ENCODE measurements around the gene SMPD3. TPM values are rescaled to one million over a fixed set of nuclear protein-coding genes. Genes with fewer than 3 reads are reported as not detected.

Gene SMPD3
- total and polyA plus RNA-seq, 2 of the 8 experiments (the other 6 are each of a cell fraction or from before 2014, with no cell fraction given), result 0.39 to 1.3 TPM

GRCh38 chr16:68446681-68447652, 1.3 kb downstream of the SMPD3 start:
- Histone ChIP-seq H2BK12ac (ENCODE audit: low read depth, low read length) (no peak overlapping the region; the same call in 1 of the 2 replicates), H3K36me3 (ENCODE audit: control insufficient read depth in 2 of 4, insufficient read depth in 4 of 4, low read length in 3 of 4) (no peaks in the 10 kb centered on the region), H3K23me2 (ENCODE audit: low read depth, low read length) (peaks cover 13% of the 10 kb centered on the region), H2BK15ac (ENCODE audit: low read length) (no peak overlapping the region), H4K91ac (replicated peaks; ENCODE audit: insufficient read length, low read length) (no peak overlapping the region), H3K27me3 (replicated peaks in 1 of 4; ENCODE audit: control insufficient read depth in 3 of 4, extremely low read depth in 1 of 4, insufficient read depth in 3 of 4, low read length in 3 of 4) (peaks cover 16 to 26% (median 23%) of the 10 kb centered on the region in 4 experiments), H4K5ac (ENCODE audit: insufficient read length, low read depth, low read length) (no peak overlapping the region), H3K79me1 (ENCODE audit: low read depth, low read length) (no peaks in the 10 kb centered on the region), H3K23ac (ENCODE audit: insufficient read length) (no peak overlapping the region), H3K14ac (ENCODE audit: insufficient read length) (no peak overlapping the region), H4K20me1 (replicated peaks in 1 of 2; ENCODE audit: control insufficient read depth in 1 of 2, insufficient read depth in 2 of 2, low read length in 2 of 2) (peaks cover 0 to 3% of the 10 kb centered on the region in 2 experiments), H2BK5ac (ENCODE audit: low read depth, low read length) (no peak overlapping the region), H3K18ac (ENCODE audit: extremely low read depth, low read length) (no peak overlapping the region), H2AFZ (ENCODE audit: low read length) (no peak overlapping the region), H3K4ac (replicated peaks; ENCODE audit: insufficient read length, low read depth, low read length) (no peak overlapping the region), H3K4me3 (ENCODE audit: extremely low read depth in 1 of 4, insufficient read depth in 2 of 4, low read depth in 3 of 4, low read length in 4 of 4) (peak overlapping the region in 2 of 4 experiments; percentile 7 to 58; a peak in 3 of 8 replicates), H3K4me1 (replicated peaks in 1 of 4; ENCODE audit: control insufficient read depth in 3 of 4, insufficient read depth in 4 of 4, low read length in 3 of 4) (peaks cover 0 to 12% (median 10%) of the 10 kb centered on the region in 4 experiments; a peak in 5 of 7 replicates), H3K27ac (ENCODE audit: low read depth, low read length) (no peak overlapping the region), H2AK5ac (ENCODE audit: low read depth, low read length) (no peak overlapping the region), H4K8ac (ENCODE audit: extremely low read depth, insufficient read depth, low read length) (no peak overlapping the region), H2BK20ac (ENCODE audit: low read length) (no peak overlapping the region), H3K56ac (replicated peaks; ENCODE audit: insufficient read length, low read depth, low read length) (peak overlapping the region; percentile 61), H3K79me2 (ENCODE audit: control insufficient read depth in 1 of 2, insufficient read depth in 2 of 2, low read length in 2 of 2) (no peaks in the 10 kb centered on the region), H3K4me2 (ENCODE audit: insufficient read depth in 1 of 2, low read depth in 2 of 2, low read length in 2 of 2) (peak overlapping the region; percentile 83 to 87), H3K9ac (replicated peaks in 1 of 4; ENCODE audit: extremely low read depth in 1 of 4, low read depth in 3 of 4, low read length in 3 of 4) (no peak overlapping the region), H2BK120ac (replicated peaks; ENCODE audit: low read depth, low read length) (no peak overlapping the region), H3K9me3 (ENCODE audit: insufficient read depth in 2 of 2, low read depth in 1 of 2, low read length in 1 of 2) (no peaks in the 10 kb centered on the region)
- 44% methylated on average over 33 of the region's 73 CpGs; no CpG with 5 or more reads in 1 of the 2 experiments for WGBS, 2 experiments (ENCODE audit: extremely low coverage in 1 of 2, insufficient coverage in 1 of 2, insufficient read length in 1 of 2, insufficient replicate concordance in 2 of 2, low coverage in 1 of 2, low lambda C conversion rate in 2 of 2, missing lambda C conversion rate in 1 of 2)
- POLR2A ChIA-PET (ENCODE audit: partially characterized antibody), result no interaction called here
- DNase-seq (ENCODE audit: low read depth in 1 of 2, low spot score in 2 of 2) (peak in 1 of 2 experiments; percentile 52), FAIRE-seq (no peak)
- TF ChIP-seq FOSL1 (IDR thresholded peaks at IDR 0.05; ENCODE audit: insufficient read depth, low read depth, low read length) (no peak), EZH2 (IDR thresholded peaks at IDR 0.05; ENCODE audit: low read depth, low read length, severe bottlenecking) (peak; percentile 43)
- CTCF ChIA-PET (ENCODE audit: partially characterized antibody), result interaction anchor here (0.6 to 16.6 kb wide), 17 partner anchors 15 to 401 kb away, joined by 3 to 153 read pairs (median 6); no protein-coding TSS in a partner anchor
